Stimulated activated naive B cell treated with anti-CD40 and anti-IgM and Interleukin-4, amounts not matched to agents 10 μg/mL and 1 μg/mL and 100 μg/mL, for 72 hours (primary cell): ENCODE results near the gene ZNF317.

ENCODE experiments used
- ATAC-seq, 2 donors: fragments of 150-1000 bp; cut with Tn5 transposase; replicated peaks; 2 replicates each; pipeline ENCODE4 v1.10.0; 2021; ENCODE audit warnings: moderate library complexity in 1 of 2
- DNase-seq: peaks from one replicate; pipeline ENCODE4 v3.0.0; 2021
- H3K27ac Mint-ChIP-seq: one replicate; pipeline ENCODE4 v1.8.0; 2022; ENCODE audit warnings: mild to moderate bottlenecking, mixed read lengths
- H3K27me3 Mint-ChIP-seq, 2 donors: one replicate each; pipeline ENCODE4 v1.8.0; 2022; ENCODE audit warnings: mixed read lengths in 2 of 2
- H3K36me3 Mint-ChIP-seq, 2 donors: one replicate each; pipeline ENCODE4 v1.8.0; 2022; ENCODE audit warnings: mixed read lengths in 2 of 2, mild to moderate bottlenecking in 1 of 2
- H3K4me1 Mint-ChIP-seq, 2 donors: one replicate each; pipeline ENCODE4 v1.8.0; 2022; ENCODE audit warnings: mixed read lengths in 2 of 2, mild to moderate bottlenecking in 1 of 2
- H3K4me3 Mint-ChIP-seq, 2 donors: one replicate each; pipeline ENCODE4 v1.8.0; 2022; ENCODE audit warnings: mild to moderate bottlenecking in 2 of 2, mixed read lengths in 2 of 2, moderate library complexity in 1 of 2
- H3K9me3 Mint-ChIP-seq, 2 donors: one replicate each; pipeline ENCODE4 v1.8.0; 2022; ENCODE audit warnings: mixed read lengths in 2 of 2, mild to moderate bottlenecking in 1 of 2

ZNF317 gene

DNA sequence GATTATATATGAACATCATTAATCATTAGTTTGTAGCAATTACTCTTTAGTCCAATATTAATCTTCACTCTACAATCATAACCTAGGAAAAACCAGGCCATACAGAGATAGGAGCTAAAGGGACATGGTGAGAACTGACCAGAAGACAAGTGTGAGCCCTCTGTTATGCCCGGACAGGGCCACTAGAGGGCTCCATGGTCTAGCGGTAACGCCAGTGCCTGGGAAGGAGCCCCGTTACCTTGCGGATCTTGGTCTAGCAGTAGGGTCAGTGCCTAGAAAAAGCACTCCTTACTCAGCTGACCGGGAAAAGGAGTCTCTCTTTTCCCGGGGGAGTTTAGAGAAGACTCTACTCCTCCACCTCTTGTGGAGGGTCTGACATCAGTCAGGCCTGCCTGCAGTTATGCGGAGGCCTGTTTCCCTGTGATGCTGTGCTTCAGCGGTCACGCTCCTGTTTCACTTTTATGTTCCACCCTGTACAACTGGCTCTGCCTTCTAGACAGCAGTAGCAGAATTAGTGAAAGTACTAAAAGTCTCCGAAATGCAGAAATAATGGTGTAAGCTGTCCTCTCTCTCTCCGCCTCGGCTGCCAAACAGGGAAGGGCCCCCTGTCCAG, 65.4 kb downstream of the ZNF317 start:
- Mint-ChIP-seq H3K27me3 (peaks cover 8 to 13% of the 10 kb centered on the region in 2 donors), H3K36me3 (no peaks in the 10 kb centered on the region), H3K9me3 (no peaks in the 10 kb centered on the region), H3K4me1 (peaks cover 4 to 9% of the 10 kb centered on the region in 2 donors), H3K4me3 (peak overlapping the region; percentile 74 to 75), H3K27ac (peak overlapping the region; percentile 62)
- DNase-seq (peak; percentile 57), ATAC-seq (peak; percentile 75 to 80)
